K562 (cell line): Measurements from ENCODE around the gene FILIP1. TPM values are rescaled to one million over a fixed set of nuclear protein-coding genes. Genes with fewer than 3 reads are reported as not detected.

Experiments used
- ATAC-seq: fragments of 200-7000 bp; cut with Tn5 transposase; 3 replicates; pipeline ENCODE4 v1.9.1; 2020; ENCODE audit warnings: moderate library complexity
- BruUV-seq: library from RNA; stranded (reverse); fragments of 400-500 nt; replicated peaks from 2 replicates; lab custom pipeline; 2021; lab: Mats Ljungman, UMichigan
- CTCF ChIA-PET: fragments of 300-600 bp; formaldehyde crosslinking; extraction: SDS; loops from one replicate; lab custom pipeline; 2021; ENCODE audit warnings: low intra/inter-chr PET ratio; lab: Yijun Ruan, JAX
- POLR2A ChIA-PET: fragments of 300-600, 350-650 bp; sonication (Branson Sonifier 250); formaldehyde crosslinking; extraction: SDS; loops from one replicate; lab custom pipeline; 2021; ENCODE audit warnings: antibody characterized with exemption, inconsistent platforms; lab: Yijun Ruan, JAX
- DNase-seq, 4 experiments: peaks; one replicate each; pipeline versions ENCODE4 v3.0.0 to v3.0.0-alpha.2; 2011 to 2018; ENCODE audit warnings: low spot score in 3 of 4, mixed read lengths in 3 of 4; ENCODE audit errors: extremely low read depth in 1 of 4
- FAIRE-seq: peaks from 2 replicates; lab custom pipeline; 2011; peaks lifted over from hg19 to GRCh38; lab: Jason Lieb, UNC
- H2AFZ ChIP-seq: 2 replicates; pipeline ENCODE4 v1.6.0; 2011; ENCODE audit warnings: low read depth, low read length, control low read depth, inconsistent platforms
- H3K27ac ChIP-seq: fragments of 200-600 bp; 3 replicates; pipeline ENCODE4 v1.8.0; 2011; ENCODE audit warnings: low read depth, mild to moderate bottlenecking, control low read depth, inconsistent platforms, low read length, moderate library complexity, mixed read lengths; ENCODE audit errors: extremely low read depth
- H3K27me3 ChIP-seq, 2 experiments: fragments of 300-600 bp in 1 of 2; 2 replicates in 1 of 2; 3 replicates in 1 of 2; pipeline versions ENCODE4 v1.6.0 to v1.8.0; 2011; ENCODE audit warnings: inconsistent platforms in 2 of 2, low read length in 2 of 2, mild to moderate bottlenecking in 1 of 2, mixed read lengths in 1 of 2, moderate library complexity in 1 of 2; ENCODE audit not compliant: control insufficient read depth in 2 of 2, insufficient read depth in 2 of 2
- H3K36me3 ChIP-seq: fragments of 300-600 bp; 3 replicates; pipeline ENCODE4 v1.8.0; 2011; ENCODE audit warnings: mild to moderate bottlenecking, low read length, inconsistent platforms; ENCODE audit not compliant: control insufficient read depth, insufficient read depth
- H3K4me1 ChIP-seq, 2 experiments: fragments of 200-600 bp in 1 of 2; replicated peaks in 1 of 2; 2 replicates in 1 of 2; 3 replicates in 1 of 2; pipeline versions ENCODE4 v1.5.1 to v1.8.0; 2011; ENCODE audit warnings: inconsistent platforms in 2 of 2, low read length in 2 of 2, mild to moderate bottlenecking in 1 of 2, mixed read lengths in 1 of 2, moderate library complexity in 1 of 2; ENCODE audit not compliant: control insufficient read depth in 2 of 2, insufficient read depth in 2 of 2
- H3K4me2 ChIP-seq: 2 replicates; pipeline ENCODE4 v1.6.1; 2011; ENCODE audit warnings: low read length, control low read depth, inconsistent platforms, mixed read lengths; ENCODE audit not compliant: insufficient read depth
- H3K4me3 ChIP-seq: fragments of 200-600 bp; sonication (generic), shearing (Covaris generic); 2 replicates; pipeline ENCODE4 v1.5.1; 2016; ENCODE audit warnings: control low read depth, inconsistent platforms
- H3K79me2 ChIP-seq: fragments of 200-600 bp; 3 replicates; pipeline ENCODE4 v1.8.0; 2011; ENCODE audit warnings: low read length, inconsistent platforms; ENCODE audit not compliant: control insufficient read depth, insufficient read depth
- H3K9ac ChIP-seq, 2 experiments: 2 replicates each; pipeline versions ENCODE4 v1.6.0 to v1.6.1; 2011; ENCODE audit warnings: low read depth in 2 of 2, low read length in 2 of 2, control low read depth in 1 of 2, inconsistent platforms in 1 of 2, mild to moderate bottlenecking in 1 of 2, mixed read lengths in 1 of 2; ENCODE audit not compliant: insufficient read depth in 1 of 2
- H3K9me1 ChIP-seq: one replicate; pipeline ENCODE4 v1.6.0; 2011; ENCODE audit warnings: inconsistent platforms, mild to moderate bottlenecking, low read length, moderate library complexity; ENCODE audit not compliant: control insufficient read depth, insufficient read depth
- H3K9me3 ChIP-seq: replicated peaks from 2 replicates; pipeline ENCODE4 v1.5.1; 2011; ENCODE audit warnings: low read depth, low read length, inconsistent platforms; ENCODE audit not compliant: control insufficient read depth, insufficient read depth
- H4K20me1 ChIP-seq: replicated peaks from 2 replicates; pipeline ENCODE4 v1.6.1; 2011; ENCODE audit warnings: low read length, inconsistent platforms, mixed read lengths; ENCODE audit not compliant: control insufficient read depth, insufficient read depth
- ATF6 ChIP-seq: sonication (generic); formaldehyde crosslinking; IDR thresholded peaks from 2 replicates; pipeline ENCODE4 v1.4.0; 2020; ENCODE audit warnings: mild to moderate bottlenecking, missing genetic modification reagents
- ELF4 ChIP-seq: fragments of 450-650 bp; formaldehyde crosslinking; IDR thresholded peaks from 2 replicates; pipeline ENCODE4 v1.4.0; 2022; ENCODE audit warnings: missing genetic modification characterization
- FOSL1 ChIP-seq: fragments of 200-800 bp; sonication (Bioruptor generic); conservative IDR thresholded peaks from 2 replicates; pipeline ENCODE4 v1.6.1; 2016; ENCODE audit warnings: missing genetic modification characterization, missing compliant biosample characterization
- GTF2F1 ChIP-seq: IDR thresholded peaks from 2 replicates; pipeline ENCODE4 v1.6.1; 2011; ENCODE audit warnings: low read depth, low read length, improper control_type of control experiment
- MED1 ChIP-seq: sonication (generic); formaldehyde crosslinking; IDR thresholded peaks from 2 replicates; pipeline ENCODE4 v1.8.1; 2023; ENCODE audit warnings: missing genetic modification reagents, borderline replicate concordance
- PCBP1 ChIP-seq: fragments of 200-400 bp; formaldehyde crosslinking; IDR thresholded peaks from 2 replicates; pipeline ENCODE4 v1.6.1; 2018; ENCODE audit warnings: mild to moderate bottlenecking, low read depth, low read length; ENCODE audit not compliant: poor library complexity, severe bottlenecking
- POLR3A ChIP-seq: IDR thresholded peaks from 2 replicates; pipeline ENCODE4 v1.6.1; 2011; ENCODE audit warnings: borderline replicate concordance, mild to moderate bottlenecking, moderate library complexity; ENCODE audit not compliant: insufficient read length, insufficient read depth; ENCODE audit errors: extremely low read depth
- RBFOX2 ChIP-seq: fragments of 200-400 bp; formaldehyde crosslinking; IDR thresholded peaks from 2 replicates; pipeline ENCODE4 v1.6.1; 2017; ENCODE audit warnings: low read depth, mild to moderate bottlenecking, low read length, moderate library complexity
- SAP30 ChIP-seq: fragments of 200-600 bp; sonication (generic); IDR thresholded peaks from 2 replicates; pipeline ENCODE4 v1.6.1; 2012; ENCODE audit warnings: borderline replicate concordance, low read depth, mild to moderate bottlenecking, moderate library complexity, low read length, control low read depth, inconsistent platforms; ENCODE audit not compliant: insufficient read depth, poor library complexity, severe bottlenecking
- SOX6 ChIP-seq: fragments of 450-650 bp; IDR thresholded peaks from 2 replicates; pipeline ENCODE4 v1.6.1; 2014; ENCODE audit warnings: mild to moderate bottlenecking
- TAF7 ChIP-seq: fragments of 450-650 bp; IDR thresholded peaks from 2 replicates; pipeline ENCODE4 v1.6.1; 2016; ENCODE audit warnings: missing genetic modification characterization, missing compliant biosample characterization
- ZFPM2 ChIP-seq: fragments of 250-450 bp; sonication (Bioruptor Pico); IDR thresholded peaks from 2 replicates; pipeline ENCODE4 v1.5.1; 2022; ENCODE audit warnings: mild to moderate bottlenecking
- ZKSCAN3 ChIP-seq: fragments of 250-450 bp; sonication (Bioruptor Pico); IDR thresholded peaks from 2 replicates; pipeline ENCODE4 v1.4.0; 2020
- WGBS: fragments of 100-300 bp; shearing (Covaris generic); methylation state at CpG from one replicate; pipeline ENCODE4 v1.1.6; 2016; ENCODE audit warnings: low coverage, mixed read lengths; ENCODE audit not compliant: insufficient coverage; ENCODE audit errors: missing lambda C conversion rate; 5-methylcytosine and 5-hydroxymethylcytosine counted together
- in situ Hi-C: fragments of 300-500 bp; cut with MboI; formaldehyde crosslinking; loops from 4 replicates; pipeline ENCODE4 v1.15.0; 2018; ENCODE audit warnings: inconsistent platforms, mixed read lengths
- intact Hi-C: fragments of 100-400 bp; cut with micrococcal nuclease; formaldehyde crosslinking; loops from 2 replicates; pipeline ENCODE4 v1.14.2; 2022
- polyA plus RNA-seq, 8 experiments: library from polyadenylated mRNA; depleted of rRNA in 4 of 8; stranded (reverse) in 5 of 8; unstranded in 3 of 8; fragments of >200 nt; fragmentation: Nextera tagmentation in 2 of 8; fragmentation: Illumina TruSeq in 1 of 8; extraction: Ambion mirVana in 2 of 8; extraction: Trizol in 1 of 8; gene quantifications; 2 replicates each; pipeline versions ENCODE4 v1.2.1 to v1.2.3, GENCODE V29; 2011 to 2014; ENCODE audit warnings: inconsistent platforms in 1 of 8, missing spikeins in 1 of 8
- total RNA-seq, 7 experiments: library from RNA; depleted of rRNA in 6 of 7; stranded (reverse); fragments of >200 nt in 6 of 7; fragmentation: Illumina TruSeq in 2 of 7; extraction: Trizol in 2 of 7; gene quantifications; 2 replicates each; pipeline versions ENCODE4 v1.2.1 to v1.2.3, GENCODE V29; 2011 to 2021; ENCODE audit warnings: low replicate concordance in 1 of 7
- TF ChIP-seq, protein P1 (sequence below), 2 experiments: fragments of 450-650 bp; IDR thresholded peaks; 2 replicates each; pipeline ENCODE4 v1.6.1; 2016
- TF ChIP-seq, protein P2 (sequence below): fragments of 450-650 bp; IDR thresholded peaks from 2 replicates; pipeline ENCODE4 v1.6.1; 2018; ENCODE audit warnings: mild to moderate bottlenecking, low read depth; ENCODE audit not compliant: partially characterized antibody

Gene FILIP1
- total and polyA plus RNA-seq, 9 of the 15 experiments (the other 6 are each of a cell fraction or from before 2014, with no cell fraction given) = 0.03 to 0.25 (median 0.10) TPM; not detected in 1

DNA sequence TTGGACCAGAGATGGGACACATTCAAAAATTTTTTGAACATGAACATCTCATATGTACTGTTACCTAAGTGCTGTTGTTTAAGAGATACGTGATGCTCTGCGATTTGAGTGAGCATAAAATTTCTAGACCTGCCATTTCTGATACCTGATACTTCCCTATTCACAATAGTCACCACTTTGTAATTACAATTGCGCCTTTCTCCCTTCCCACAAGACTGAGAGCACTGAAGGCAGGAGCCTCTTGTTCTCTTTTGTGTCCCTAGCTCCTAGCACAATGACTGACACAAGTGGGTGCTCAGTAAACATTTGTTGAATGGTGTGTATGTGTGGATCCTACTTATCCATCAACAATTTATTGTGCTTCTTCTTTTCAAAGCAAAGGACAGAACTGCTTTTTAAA is 116.2 kb downstream of the FILIP1 start (continued):
- TF ChIP-seq PCBP1 = no peak
- TF ChIP-seq, protein P1, sequence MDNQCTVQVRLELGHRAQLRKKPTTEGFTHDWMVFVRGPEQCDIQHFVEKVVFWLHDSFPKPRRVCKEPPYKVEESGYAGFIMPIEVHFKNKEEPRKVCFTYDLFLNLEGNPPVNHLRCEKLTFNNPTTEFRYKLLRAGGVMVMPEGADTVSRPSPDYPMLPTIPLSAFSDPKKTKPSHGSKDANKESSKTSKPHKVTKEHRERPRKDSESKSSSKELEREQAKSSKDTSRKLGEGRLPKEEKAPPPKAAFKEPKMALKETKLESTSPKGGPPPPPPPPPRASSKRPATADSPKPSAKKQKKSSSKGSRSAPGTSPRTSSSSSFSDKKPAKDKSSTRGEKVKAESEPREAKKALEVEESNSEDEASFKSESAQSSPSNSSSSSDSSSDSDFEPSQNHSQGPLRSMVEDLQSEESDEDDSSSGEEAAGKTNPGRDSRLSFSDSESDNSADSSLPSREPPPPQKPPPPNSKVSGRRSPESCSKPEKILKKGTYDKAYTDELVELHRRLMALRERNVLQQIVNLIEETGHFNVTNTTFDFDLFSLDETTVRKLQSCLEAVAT (IDR thresholded peaks at IDR 0.05) = no peak
- no peak for TF ChIP-seq TAF7
- TF ChIP-seq SAP30 = no peak
- no peak for TF ChIP-seq MED1 (CRISPR knock-in tag)
- no peak for TF ChIP-seq POLR3A
- no peak for TF ChIP-seq RBFOX2

- POLR2A ChIA-PET = interaction anchor here (1.1 kb wide), 1 partner anchor 9 kb away, joined by 5 read pairs; no protein-coding TSS in a partner anchor
- Histone ChIP-seq H3K4me3 (no peak overlapping the region), H3K79me2 (no peaks in the 10 kb centered on the region), H3K27me3 (peaks cover 0 to 5% of the 10 kb centered on the region in 2 experiments; a peak in 1 of 5 replicates), H2AFZ (no peak overlapping the region), H3K27ac (no peak overlapping the region), H3K9me1 (no peaks in the 10 kb centered on the region), H3K36me3 (no peaks in the 10 kb centered on the region), H3K4me2 (no peak overlapping the region), H4K20me1 (no peaks in the 10 kb centered on the region), H3K9me3 (no peaks in the 10 kb centered on the region), H3K4me1 (no peaks in the 10 kb centered on the region), H3K9ac (no peak overlapping the region)
- ATAC-seq = no peak
- no TSS peak for BruUV-seq
- DNase-seq = no peak
- CTCF ChIA-PET = no interaction called here
- WGBS = 0% methylated on average over 2 of the region's 2 CpGs
- intact Hi-C loops (no loop called here), in situ Hi-C loops (no loop called here)
- FAIRE-seq = no peak
- TF ChIP-seq ATF6 (no peak), FOSL1 (no peak), ZKSCAN3 (CRISPR knock-in tag) (no peak), ZFPM2 (CRISPR knock-in tag) (no peak), SOX6 (no peak), GTF2F1 (no peak), ELF4 (CRISPR knock-in tag) (no peak)
- TF ChIP-seq, protein P2, sequence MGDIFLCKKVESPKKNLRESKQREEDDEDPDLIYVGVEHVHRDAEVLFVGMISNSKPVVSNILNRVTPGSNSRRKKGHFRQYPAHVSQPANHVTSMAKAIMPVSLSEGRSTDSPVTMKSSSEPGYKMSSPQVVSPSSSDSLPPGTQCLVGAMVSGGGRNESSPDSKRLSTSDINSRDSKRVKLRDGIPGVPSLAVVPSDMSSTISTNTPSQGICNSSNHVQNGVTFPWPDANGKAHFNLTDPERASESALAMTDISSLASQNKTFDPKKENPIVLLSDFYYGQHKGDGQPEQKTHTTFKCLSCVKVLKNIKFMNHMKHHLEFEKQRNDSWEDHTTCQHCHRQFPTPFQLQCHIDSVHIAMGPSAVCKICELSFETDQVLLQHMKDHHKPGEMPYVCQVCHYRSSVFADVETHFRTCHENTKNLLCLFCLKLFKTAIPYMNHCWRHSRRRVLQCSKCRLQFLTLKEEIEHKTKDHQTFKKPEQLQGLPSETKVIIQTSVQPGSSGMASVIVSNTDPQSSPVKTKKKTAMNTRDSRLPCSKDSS = no peak
Observed at GRCh38 chr6:75376347-75377024, 117.1 kb downstream of the FILIP1 start.
